Thymus (tissue), 11 donors: ENCODE data around the gene TLE3. TPM values are rescaled to one million over a fixed set of nuclear protein-coding genes. Genes with fewer than 3 reads are reported as not detected.

Experiments
- DNase-seq, 9 donors: peaks; one replicate each; pipeline ENCODE4 v3.0.0-alpha.2; 2013; ENCODE audit warnings: low spot score in 9 of 9, low read depth in 6 of 9, missing footprints in 1 of 9
- H3K27ac ChIP-seq, 2 donors: one replicate each; pipeline ENCODE4 v1.5.1; 2013; ENCODE audit warnings: control low read depth in 1 of 2, low read depth in 1 of 2, low read length in 1 of 2, mild to moderate bottlenecking in 1 of 2, moderate library complexity in 1 of 2
- H3K27me3 ChIP-seq, 2 donors: one replicate each; pipeline ENCODE4 v1.5.1; 2013; ENCODE audit warnings: low read length in 1 of 2; ENCODE audit not compliant: control insufficient read depth in 2 of 2, insufficient read depth in 1 of 2
- H3K36me3 ChIP-seq, 2 donors: one replicate each; pipeline ENCODE4 v1.5.1; 2013; ENCODE audit warnings: low read length in 1 of 2, mild to moderate bottlenecking in 1 of 2, moderate library complexity in 1 of 2; ENCODE audit not compliant: control insufficient read depth in 2 of 2, insufficient read depth in 2 of 2
- H3K4me1 ChIP-seq, 2 donors: one replicate each; pipeline ENCODE4 v1.5.1; 2013; ENCODE audit warnings: low read length in 2 of 2; ENCODE audit not compliant: control insufficient read depth in 2 of 2, insufficient read depth in 2 of 2
- H3K4me3 ChIP-seq, 2 donors: one replicate each; pipeline ENCODE4 v1.5.1; 2013; ENCODE audit warnings: low read length in 2 of 2, control low read depth in 1 of 2, mild to moderate bottlenecking in 1 of 2
- H3K9me3 ChIP-seq, 2 donors: one replicate each; pipeline ENCODE4 v1.5.1; 2013; ENCODE audit warnings: low read length in 1 of 2, mild to moderate bottlenecking in 1 of 2; ENCODE audit not compliant: control insufficient read depth in 2 of 2, insufficient read depth in 1 of 2
- WGBS: extraction: QIAGEN DNeasy Blood & Tissue Kit; methylation state at CpG from one replicate; pipeline ENCODE4 v1.1.7; 2013; 5-methylcytosine and 5-hydroxymethylcytosine counted together
- polyA plus RNA-seq: library from polyadenylated mRNA; stranded (reverse); fragments of 200-250 nt; gene quantifications from one replicate; pipeline ENCODE4 v1.2.3, GENCODE V29; 2013
- total RNA-seq: library from RNA; stranded (reverse); fragments of 120-200 nt; gene quantifications from one replicate; pipeline ENCODE4 v1.2.4, GENCODE V29; 2013
- donor health status: healthy.

TLE3 gene
- total and polyA plus RNA-seq, 2 donors, result 23.4 to 32.7 TPM

DNA sequence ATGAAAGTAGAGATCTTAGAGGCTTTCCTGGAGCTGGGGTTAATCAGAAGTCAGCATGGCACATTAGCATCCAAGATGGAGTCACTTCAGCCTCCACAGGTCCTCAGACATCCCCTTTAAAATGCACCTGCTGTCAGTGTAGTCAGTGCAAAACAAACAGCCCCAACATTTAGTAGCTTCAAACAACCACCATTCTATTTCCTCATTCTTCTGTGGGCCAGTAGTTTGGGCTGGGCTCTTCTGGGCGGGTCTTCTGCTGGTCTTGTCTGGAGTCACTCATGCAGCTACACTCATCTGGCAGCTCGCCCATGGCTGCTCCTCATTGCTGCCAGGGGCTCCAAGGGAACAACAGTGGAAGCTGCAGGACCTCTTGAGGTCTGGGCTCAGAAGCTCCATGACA, 99.9 kb downstream of the TLE3 start:
- no peak overlapping the region for H3K4me3 ChIP-seq
- peaks cover 0 to 4% of the 10 kb centered on the region in 2 donors for H3K9me3 ChIP-seq
- DNase-seq, result no peak
- H3K36me3 ChIP-seq, result no peaks in the 10 kb centered on the region
- no peak overlapping the region for H3K27ac ChIP-seq
- 87% methylated on average over 2 of the region's 2 CpGs for WGBS
- no peaks in the 10 kb centered on the region for H3K4me1 ChIP-seq
- H3K27me3 ChIP-seq, result peaks cover 0 to 3% of the 10 kb centered on the region in 2 donors
